GM23338 (cell line): ENCODE measurements around the gene MRPS34. TPM values are rescaled to one million over a fixed set of nuclear protein-coding genes. Genes with fewer than 3 reads are reported as not detected.

Experiments used
- ATAC-seq: fragments of 200-7000 bp; cut with Tn5 transposase; 3 replicates; pipeline ENCODE4 v1.9.1; 2020
- DNase-seq: peaks from one replicate; pipeline ENCODE4 v3.0.0-alpha.2; 2015; ENCODE audit warnings: low spot score
- H2AFZ ChIP-seq: fragments of 200-600 bp; sonication (generic); 2 replicates; pipeline ENCODE4 v1.8.0; 2016; ENCODE audit warnings: antibody characterized with exemption, mild to moderate bottlenecking, moderate library complexity
- H3F3A ChIP-seq: fragments of 200-600 bp; sonication (generic); replicated peaks from 2 replicates; pipeline ENCODE4 v1.8.0; 2017; ENCODE audit warnings: antibody characterized with exemption, mixed run types, low read depth
- H3K27ac ChIP-seq: fragments of 200-600 bp; sonication (generic); 2 replicates; pipeline ENCODE4 v1.6.1; 2016; ENCODE audit warnings: low read depth
- H3K27me3 ChIP-seq: fragments of 200-600 bp; sonication (generic); 2 replicates; pipeline ENCODE4 v1.8.0; 2016; ENCODE audit warnings: mild to moderate bottlenecking, mixed run types, moderate library complexity; ENCODE audit not compliant: insufficient read depth
- H3K36me3 ChIP-seq: fragments of 200-600 bp; sonication (generic); 2 replicates; pipeline ENCODE4 v1.8.0; 2016; ENCODE audit warnings: mild to moderate bottlenecking; ENCODE audit not compliant: insufficient read depth
- H3K4me1 ChIP-seq: fragments of 200-600 bp; sonication (generic); 2 replicates; pipeline ENCODE4 v1.8.0; 2016; ENCODE audit warnings: mild to moderate bottlenecking, moderate library complexity; ENCODE audit not compliant: insufficient read depth
- H3K4me2 ChIP-seq: fragments of 200-600 bp; sonication (generic); 2 replicates; pipeline ENCODE4 v1.7.1; 2017; ENCODE audit warnings: mixed run types
- H3K4me3 ChIP-seq: fragments of 200-600 bp; sonication (generic); 2 replicates; pipeline ENCODE4 v1.6.1; 2016; ENCODE audit warnings: mixed run types
- H3K79me2 ChIP-seq: fragments of 200-600 bp; sonication (generic); replicated peaks from 2 replicates; pipeline ENCODE4 v1.8.0; 2017; ENCODE audit warnings: mild to moderate bottlenecking; ENCODE audit not compliant: insufficient read depth
- H3K9me2 ChIP-seq: fragments of 200-600 bp; sonication (generic); 2 replicates; pipeline ENCODE4 v1.8.0; 2017; ENCODE audit not compliant: insufficient read depth
- H4K20me1 ChIP-seq: fragments of 200-600 bp; sonication (generic); replicated peaks from 2 replicates; pipeline ENCODE4 v1.8.0; 2017; ENCODE audit warnings: mild to moderate bottlenecking; ENCODE audit not compliant: insufficient read depth
- H3K27ac Mint-ChIP-seq: 2 replicates; pipeline ENCODE4 v1.8.0; 2020; ENCODE audit warnings: inconsistent platforms, mild to moderate bottlenecking, moderate library complexity, mixed read lengths
- H3K27me3 Mint-ChIP-seq: 3 replicates; pipeline ENCODE4 v1.8.0; 2022; ENCODE audit warnings: low read depth, mild to moderate bottlenecking, moderate library complexity, mixed read lengths, inconsistent platforms; ENCODE audit not compliant: insufficient read depth, poor library complexity
- H3K36me3 Mint-ChIP-seq: 3 replicates; pipeline ENCODE4 v1.8.0; 2021; ENCODE audit warnings: low read depth, mild to moderate bottlenecking, inconsistent platforms, moderate library complexity, mixed read lengths
- H3K4me1 Mint-ChIP-seq: 3 replicates; pipeline ENCODE4 v1.8.0; 2020; ENCODE audit warnings: mild to moderate bottlenecking, inconsistent platforms, mixed read lengths
- H3K4me3 Mint-ChIP-seq: 3 replicates; pipeline ENCODE4 v1.8.0; 2021; ENCODE audit warnings: moderate library complexity, mild to moderate bottlenecking, inconsistent platforms, mixed read lengths
- H3K9me3 Mint-ChIP-seq: 3 replicates; pipeline ENCODE4 v1.8.0; 2020; ENCODE audit warnings: moderate library complexity, mild to moderate bottlenecking, inconsistent platforms, mixed read lengths
- CREB1 ChIP-seq: fragments of 250-450 bp; sonication (Bioruptor Pico); IDR thresholded peaks from 2 replicates; pipeline ENCODE4 v1.5.0; 2020; ENCODE audit warnings: low read depth, mild to moderate bottlenecking, moderate library complexity
- EZH2 ChIP-seq: fragments of 200-600 bp; sonication (generic); IDR thresholded peaks from one replicate; pipeline ENCODE4 v1.8.0; 2017; ENCODE audit warnings: antibody characterized with exemption, mild to moderate bottlenecking, low read depth; ENCODE audit not compliant: unreplicated experiment
- EZH2phosphoT487 ChIP-seq: fragments of 200-600 bp; sonication (generic); IDR thresholded peaks from one replicate; pipeline ENCODE4 v1.8.1; 2018; ENCODE audit warnings: antibody characterized with exemption; ENCODE audit not compliant: unreplicated experiment
- JUNB ChIP-seq: IDR thresholded peaks from one replicate; pipeline ENCODE4 v1.6.1; 2016; ENCODE audit warnings: antibody characterized with exemption; ENCODE audit not compliant: unreplicated experiment
- NANOG ChIP-seq: IDR thresholded peaks from 2 replicates; pipeline ENCODE4 v1.6.1; 2016; ENCODE audit warnings: antibody characterized with exemption, borderline replicate concordance
- POLR2AphosphoS5 ChIP-seq: IDR thresholded peaks from 2 replicates; pipeline ENCODE4 v1.6.1; 2016; ENCODE audit warnings: antibody characterized with exemption, low read depth
- STAT1 ChIP-seq: IDR thresholded peaks from one replicate; pipeline ENCODE4 v1.6.1; 2016; ENCODE audit warnings: antibody characterized with exemption; ENCODE audit not compliant: unreplicated experiment
- ZNF114 ChIP-seq: fragments of 250-450 bp; sonication (Bioruptor Pico); IDR thresholded peaks from 2 replicates; pipeline ENCODE4 v1.5.0; 2020; ENCODE audit warnings: mild to moderate bottlenecking, moderate library complexity
- polyA plus RNA-seq: library from polyadenylated mRNA; unstranded; fragments of >200 nt; fragmentation: Nextera tagmentation; extraction: Ambion mirVana; gene quantifications from 2 replicates; pipeline ENCODE4 v1.2.1, GENCODE V29; 2016
- total RNA-seq: library from RNA; depleted of rRNA; stranded (reverse); fragments of >200 nt; shearing (Covaris generic); gene quantifications from 2 replicates; pipeline ENCODE4 v1.2.3, GENCODE V29; 2014
- TF ChIP-seq, protein P1 (sequence below): IDR thresholded peaks from 2 replicates; pipeline ENCODE4 v1.6.1; 2016; ENCODE audit warnings: antibody characterized with exemption
- TF ChIP-seq, protein P2 (sequence below), 2 experiments: fragments of 200-600 bp in 1 of 2; sonication (generic) in 1 of 2; conservative IDR thresholded peaks; 2 replicates each; pipeline versions ENCODE4 v1.5.1 to v1.6.1; 2016 to 2017; ENCODE audit warnings: antibody characterized with exemption in 2 of 2, low read depth in 2 of 2, mild to moderate bottlenecking in 2 of 2, moderate library complexity in 1 of 2

MRPS34 gene
- total and polyA plus RNA-seq, 2 experiments from 2014 or later, result 248 to 391 TPM

DNA sequence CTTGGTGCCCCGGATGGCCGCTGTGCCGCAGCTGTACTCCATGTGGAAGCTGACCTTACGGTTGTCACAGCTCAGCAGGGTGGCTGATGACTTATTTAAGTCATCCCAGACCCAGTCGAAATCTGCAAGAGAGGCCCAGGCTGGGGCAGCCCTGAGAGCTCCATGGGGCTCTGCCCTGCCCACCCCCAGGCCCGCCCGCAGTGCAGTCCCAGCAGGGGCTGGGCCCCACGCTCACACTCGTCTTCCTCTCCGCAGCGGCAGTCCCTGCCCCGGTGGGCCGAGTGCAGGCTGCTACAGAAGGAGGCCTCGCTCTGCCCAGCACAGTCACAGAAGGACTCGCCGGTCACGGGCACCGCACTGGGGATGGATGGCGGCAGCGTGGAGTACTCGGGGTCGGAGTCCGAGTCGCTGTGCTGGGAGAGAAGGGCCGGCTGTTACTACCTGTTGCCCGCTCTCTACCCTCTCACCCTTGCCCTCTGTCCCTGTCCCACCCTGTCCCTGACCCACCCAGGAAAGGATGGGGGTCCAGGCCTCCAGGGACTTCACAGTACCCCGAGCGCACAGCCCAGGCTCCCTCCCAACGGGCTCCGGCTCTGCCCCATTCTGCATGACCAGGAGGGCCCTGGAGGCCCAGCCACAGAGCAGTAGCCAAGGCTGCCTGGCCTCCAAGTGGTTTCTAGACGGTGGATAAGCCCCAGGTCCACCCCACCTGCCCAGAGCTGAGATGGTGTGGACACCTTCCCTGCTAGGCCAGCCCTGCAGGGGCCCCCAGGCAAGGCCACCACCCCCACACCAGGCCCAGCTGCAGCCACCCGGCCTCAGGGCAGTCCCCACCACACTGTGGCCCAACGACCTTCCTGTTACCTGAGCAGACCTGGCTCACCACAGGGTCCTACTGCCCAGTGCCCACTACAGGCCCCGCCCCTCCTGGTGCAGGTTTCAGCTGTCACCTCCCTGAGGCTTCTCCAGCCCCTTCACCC is 5.6 kb upstream of the MRPS34 start (continued):
- TF ChIP-seq, protein P1, sequence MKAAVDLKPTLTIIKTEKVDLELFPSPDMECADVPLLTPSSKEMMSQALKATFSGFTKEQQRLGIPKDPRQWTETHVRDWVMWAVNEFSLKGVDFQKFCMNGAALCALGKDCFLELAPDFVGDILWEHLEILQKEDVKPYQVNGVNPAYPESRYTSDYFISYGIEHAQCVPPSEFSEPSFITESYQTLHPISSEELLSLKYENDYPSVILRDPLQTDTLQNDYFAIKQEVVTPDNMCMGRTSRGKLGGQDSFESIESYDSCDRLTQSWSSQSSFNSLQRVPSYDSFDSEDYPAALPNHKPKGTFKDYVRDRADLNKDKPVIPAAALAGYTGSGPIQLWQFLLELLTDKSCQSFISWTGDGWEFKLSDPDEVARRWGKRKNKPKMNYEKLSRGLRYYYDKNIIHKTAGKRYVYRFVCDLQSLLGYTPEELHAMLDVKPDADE, result no peak
- TF ChIP-seq POLR2AphosphoS5 (no peak), STAT1 (no peak), EZH2phosphoT487 (no peak), ZNF114 (CRISPR knock-in tag) (no peak), EZH2 (no peak), CREB1 (no peak), NANOG (no peak), JUNB (no peak)
- TF ChIP-seq, protein P2, sequence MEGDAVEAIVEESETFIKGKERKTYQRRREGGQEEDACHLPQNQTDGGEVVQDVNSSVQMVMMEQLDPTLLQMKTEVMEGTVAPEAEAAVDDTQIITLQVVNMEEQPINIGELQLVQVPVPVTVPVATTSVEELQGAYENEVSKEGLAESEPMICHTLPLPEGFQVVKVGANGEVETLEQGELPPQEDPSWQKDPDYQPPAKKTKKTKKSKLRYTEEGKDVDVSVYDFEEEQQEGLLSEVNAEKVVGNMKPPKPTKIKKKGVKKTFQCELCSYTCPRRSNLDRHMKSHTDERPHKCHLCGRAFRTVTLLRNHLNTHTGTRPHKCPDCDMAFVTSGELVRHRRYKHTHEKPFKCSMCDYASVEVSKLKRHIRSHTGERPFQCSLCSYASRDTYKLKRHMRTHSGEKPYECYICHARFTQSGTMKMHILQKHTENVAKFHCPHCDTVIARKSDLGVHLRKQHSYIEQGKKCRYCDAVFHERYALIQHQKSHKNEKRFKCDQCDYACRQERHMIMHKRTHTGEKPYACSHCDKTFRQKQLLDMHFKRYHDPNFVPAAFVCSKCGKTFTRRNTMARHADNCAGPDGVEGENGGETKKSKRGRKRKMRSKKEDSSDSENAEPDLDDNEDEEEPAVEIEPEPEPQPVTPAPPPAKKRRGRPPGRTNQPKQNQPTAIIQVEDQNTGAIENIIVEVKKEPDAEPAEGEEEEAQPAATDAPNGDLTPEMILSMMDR (conservative IDR thresholded peaks at IDR 0.05; ENCODE audit: low read depth in 2 of 2), result no peak

DNA sequence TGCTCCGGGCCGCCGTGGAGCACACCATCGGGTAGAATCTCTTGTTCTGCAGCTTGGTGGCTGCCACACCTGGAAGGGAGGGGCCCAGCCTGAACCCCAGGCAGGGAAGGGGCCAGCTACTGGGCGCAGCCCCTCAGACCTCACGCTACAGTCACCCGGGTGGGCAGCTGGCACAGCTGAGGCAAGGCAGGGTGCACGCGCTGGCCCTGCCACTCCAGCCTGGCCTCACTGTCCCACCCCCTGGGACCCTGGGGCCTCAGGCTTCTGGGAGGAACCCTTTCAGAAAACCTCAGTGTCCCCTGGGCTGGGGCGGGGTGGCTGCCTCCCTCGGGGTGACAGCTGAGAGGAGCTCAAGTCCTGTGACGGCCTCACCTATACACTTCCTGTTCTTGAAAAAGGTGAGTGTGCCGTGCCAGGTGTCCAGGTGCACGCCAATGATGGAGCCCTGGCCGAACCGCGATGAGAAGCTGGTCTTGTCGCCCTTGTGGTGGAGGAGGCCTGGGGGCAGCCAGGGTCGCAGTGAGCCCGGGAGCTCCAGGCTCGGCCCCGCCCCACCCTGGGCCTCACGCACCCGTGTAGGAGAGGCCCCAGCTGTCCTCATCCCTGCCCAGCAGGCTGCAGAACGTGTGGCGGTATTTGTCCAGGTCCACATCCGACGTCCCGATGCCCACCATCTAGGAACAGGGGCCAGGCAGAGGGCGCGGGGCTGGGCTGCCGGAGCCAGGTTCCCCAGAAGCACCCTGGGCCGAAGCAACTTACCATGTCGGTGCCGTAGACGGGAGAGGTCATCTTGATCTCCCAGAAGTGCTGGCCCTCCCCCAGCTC is 4.7 kb upstream of the MRPS34 start:
- peaks cover 12% of the 10 kb centered on the region; the same call in 2 of the 3 replicates for H3K36me3 Mint-ChIP-seq
- 0 out of 2 replicates have a peak, but pooled peaks cover 5% of the 10 kb centered on the region for H3F3A ChIP-seq
- H3K9me2 ChIP-seq, result no peaks in the 10 kb centered on the region
- H3K4me1 ChIP-seq, result peaks cover 4% of the 10 kb centered on the region; the same call in 1 of the 2 replicates
- no peak overlapping the region for H3K4me2 ChIP-seq
- no peak overlapping the region for H3K27ac Mint-ChIP-seq
- ATAC-seq (no peak), DNase-seq (no peak)
- no peak overlapping the region for H3K4me3 ChIP-seq
- H3K27me3 ChIP-seq, result no peaks in the 10 kb centered on the region
- peaks cover 7% of the 10 kb centered on the region; the same call in 1 of the 3 replicates for H3K9me3 Mint-ChIP-seq
- no peak overlapping the region for H3K27ac ChIP-seq
- peaks cover 12% of the 10 kb centered on the region for H3K79me2 ChIP-seq
- H3K4me3 Mint-ChIP-seq, result no peak overlapping the region
- peaks cover 5% of the 10 kb centered on the region for H3K4me1 Mint-ChIP-seq
- no peaks in the 10 kb centered on the region for H3K36me3 ChIP-seq
- H4K20me1 ChIP-seq, result peaks cover 13% of the 10 kb centered on the region; the same call in 1 of the 2 replicates
- peaks cover 27% of the 10 kb centered on the region for H3K27me3 Mint-ChIP-seq
- no peak overlapping the region for H2AFZ ChIP-seq
- TF ChIP-seq POLR2AphosphoS5 (0 out of 2 replicates have a peak, but pooled peaks have one; percentile 30), STAT1 (no peak)
